ENCODE results near the gene ANK2. TPM values are rescaled to one million over a fixed set of nuclear protein-coding genes. Genes with fewer than 3 reads are reported as not detected.
A peak's percentile ranks its signal among the peaks of the same experiment; 100 is the strongest.

Gene ANK2
- total RNA-seq, 2 experiments from 2014 or later, result 1.8 to 2.4 TPM

GRCh38 chr4:113316879-113317278 lies 267.4 kb downstream of the ANK2 start:
- ATAC-seq (peak; percentile 83), DNase-seq (peak; percentile 63)
- H3K9me3 Mint-ChIP-seq (ENCODE audit: low read depth), result no peaks in the 10 kb centered on the region
- H3K4me1 Mint-ChIP-seq, result peaks cover 12% of the 10 kb centered on the region
- CTCF ChIA-PET, result no interaction called here
- H3K4me3 Mint-ChIP-seq, result peak overlapping the region; percentile 11
- H3K36me3 Mint-ChIP-seq, result no peaks in the 10 kb centered on the region
- H3K27ac Mint-ChIP-seq, result no peak overlapping the region
- H3K27me3 Mint-ChIP-seq, result peaks cover 5% of the 10 kb centered on the region

GRCh38 chr4:113317523-113317922 lies 268.1 kb downstream of the ANK2 start:
- Mint-ChIP-seq H3K9me3 (ENCODE audit: low read depth) (no peaks in the 10 kb centered on the region), H3K27me3 (peaks cover 3% of the 10 kb centered on the region), H3K4me1 (peaks cover 12% of the 10 kb centered on the region), H3K27ac (no peak overlapping the region), H3K36me3 (no peaks in the 10 kb centered on the region), H3K4me3 (peak overlapping the region; percentile 18)
- no peak for DNase-seq
- ATAC-seq, result no peak
- CTCF ChIA-PET, result interaction anchor here (1.0 kb wide), 1 partner anchor 77 kb away, joined by 3 read pairs; no protein-coding TSS in a partner anchor

- no peak for DNase-seq
- CTCF ChIA-PET, result no interaction called here
- Mint-ChIP-seq H3K27ac (no peak overlapping the region), H3K9me3 (ENCODE audit: low read depth) (no peaks in the 10 kb centered on the region), H3K4me1 (peaks cover 7% of the 10 kb centered on the region), H3K4me3 (no peak overlapping the region), H3K27me3 (peaks cover 19% of the 10 kb centered on the region), H3K36me3 (no peaks in the 10 kb centered on the region)
- ATAC-seq, result no peak
Measured at GRCh38 chr4:113322736-113323135, 273.3 kb downstream of the ANK2 start.

- CTCF ChIA-PET, result no interaction called here
- DNase-seq, result no peak
- no peak overlapping the region for H3K27ac Mint-ChIP-seq
- H3K27me3 Mint-ChIP-seq, result peaks cover 22% of the 10 kb centered on the region
- H3K9me3 Mint-ChIP-seq (ENCODE audit: low read depth), result no peaks in the 10 kb centered on the region
- no peak for ATAC-seq
- H3K36me3 Mint-ChIP-seq, result no peaks in the 10 kb centered on the region
- H3K4me3 Mint-ChIP-seq, result no peak overlapping the region
- H3K4me1 Mint-ChIP-seq, result peaks cover 8% of the 10 kb centered on the region
Measured at GRCh38 chr4:113325876-113326615, 276.6 kb downstream of the ANK2 start.

GRCh38 chr4:113327494-113327893 lies 278.0 kb downstream of the ANK2 start:
- peaks cover 24% of the 10 kb centered on the region for H3K27me3 Mint-ChIP-seq
- H3K4me1 Mint-ChIP-seq, result peaks cover 8% of the 10 kb centered on the region
- CTCF ChIA-PET, result no interaction called here
- ATAC-seq (no peak), DNase-seq (no peak)
- H3K4me3 Mint-ChIP-seq, result no peak overlapping the region
- H3K9me3 Mint-ChIP-seq (ENCODE audit: low read depth), result no peaks in the 10 kb centered on the region
- no peaks in the 10 kb centered on the region for H3K36me3 Mint-ChIP-seq
- H3K27ac Mint-ChIP-seq, result no peak overlapping the region

GRCh38 chr4:113328514-113328913 lies 279.1 kb downstream of the ANK2 start:
- no peak overlapping the region for H3K27ac Mint-ChIP-seq

GRCh38 chr4:113330200-113330599 lies 280.7 kb downstream of the ANK2 start:
- no peaks in the 10 kb centered on the region for H3K36me3 Mint-ChIP-seq
- no peak overlapping the region for H3K4me3 Mint-ChIP-seq
- peaks cover 18% of the 10 kb centered on the region for H3K27me3 Mint-ChIP-seq
- H3K27ac Mint-ChIP-seq, result no peak overlapping the region
- CTCF ChIA-PET, result no interaction called here
- peaks cover 8% of the 10 kb centered on the region for H3K4me1 Mint-ChIP-seq
- DNase-seq (no peak), ATAC-seq (no peak)
- H3K9me3 Mint-ChIP-seq (ENCODE audit: low read depth), result no peaks in the 10 kb centered on the region

More at GRCh38 chr4:113328514-113328913, 279.1 kb downstream of the ANK2 start:
- no peak for ATAC-seq
- Mint-ChIP-seq H3K27me3 (peaks cover 21% of the 10 kb centered on the region), H3K4me1 (peaks cover 8% of the 10 kb centered on the region), H3K36me3 (no peaks in the 10 kb centered on the region), H3K9me3 (ENCODE audit: low read depth) (no peaks in the 10 kb centered on the region), H3K4me3 (no peak overlapping the region)
- no peak for DNase-seq
- CTCF ChIA-PET, result no interaction called here

GRCh38 chr4:113331811-113332210 lies 282.4 kb downstream of the ANK2 start:
- H3K27ac Mint-ChIP-seq, result no peak overlapping the region
- no peaks in the 10 kb centered on the region for H3K36me3 Mint-ChIP-seq
- DNase-seq (no peak), ATAC-seq (no peak)
- H3K4me3 Mint-ChIP-seq, result no peak overlapping the region
- CTCF ChIA-PET, result no interaction called here
- peaks cover 4% of the 10 kb centered on the region for H3K4me1 Mint-ChIP-seq
- H3K9me3 Mint-ChIP-seq (ENCODE audit: low read depth), result no peaks in the 10 kb centered on the region
- H3K27me3 Mint-ChIP-seq, result peaks cover 19% of the 10 kb centered on the region

- no peak overlapping the region for H3K27ac Mint-ChIP-seq
- H3K4me1 Mint-ChIP-seq, result peaks cover 2% of the 10 kb centered on the region
- no peaks in the 10 kb centered on the region for H3K36me3 Mint-ChIP-seq
- CTCF ChIA-PET, result no interaction called here
- no peak for ATAC-seq
- no peak overlapping the region for H3K4me3 Mint-ChIP-seq
- H3K27me3 Mint-ChIP-seq, result peaks cover 17% of the 10 kb centered on the region
- H3K9me3 Mint-ChIP-seq (ENCODE audit: low read depth), result no peaks in the 10 kb centered on the region
- DNase-seq, result no peak
Measured at GRCh38 chr4:113332701-113333100, 283.2 kb downstream of the ANK2 start.

GRCh38 chr4:113335746-113336145 lies 286.3 kb downstream of the ANK2 start:
- Mint-ChIP-seq H3K4me3 (no peak overlapping the region), H3K36me3 (no peaks in the 10 kb centered on the region), H3K4me1 (no peaks in the 10 kb centered on the region), H3K9me3 (ENCODE audit: low read depth) (no peaks in the 10 kb centered on the region), H3K27me3 (peaks cover 24% of the 10 kb centered on the region), H3K27ac (no peak overlapping the region)
- DNase-seq (no peak), ATAC-seq (no peak)
- CTCF ChIA-PET, result no interaction called here

- CTCF ChIA-PET, result no interaction called here
- ATAC-seq (no peak), DNase-seq (no peak)
- Mint-ChIP-seq H3K9me3 (ENCODE audit: low read depth) (no peaks in the 10 kb centered on the region), H3K27ac (no peak overlapping the region), H3K4me1 (no peaks in the 10 kb centered on the region), H3K4me3 (no peak overlapping the region), H3K27me3 (peaks cover 24% of the 10 kb centered on the region), H3K36me3 (no peaks in the 10 kb centered on the region)
Measured at GRCh38 chr4:113336556-113336955, 287.1 kb downstream of the ANK2 start.

- H3K9me3 Mint-ChIP-seq (ENCODE audit: low read depth), result no peaks in the 10 kb centered on the region
- no peak overlapping the region for H3K27ac Mint-ChIP-seq
- no peaks in the 10 kb centered on the region for H3K4me1 Mint-ChIP-seq
- DNase-seq, result no peak
- no peak for ATAC-seq
- peaks cover 21% of the 10 kb centered on the region for H3K27me3 Mint-ChIP-seq
- H3K4me3 Mint-ChIP-seq, result no peak overlapping the region
- no peaks in the 10 kb centered on the region for H3K36me3 Mint-ChIP-seq
- CTCF ChIA-PET, result no interaction called here
Measured at GRCh38 chr4:113339430-113339813, 290.0 kb downstream of the ANK2 start.

- CTCF ChIA-PET, result no interaction called here
- Mint-ChIP-seq H3K4me1 (no peaks in the 10 kb centered on the region), H3K9me3 (ENCODE audit: low read depth) (no peaks in the 10 kb centered on the region)
Measured at GRCh38 chr4:113344100-113344499, 294.6 kb downstream of the ANK2 start.

GRCh38 chr4:113347245-113347644 lies 297.8 kb downstream of the ANK2 start:
- peaks cover 14% of the 10 kb centered on the region for H3K4me1 Mint-ChIP-seq
- DNase-seq (no peak), ATAC-seq (no peak)
- H3K27me3 Mint-ChIP-seq, result peaks cover 25% of the 10 kb centered on the region
- no peak overlapping the region for H3K4me3 Mint-ChIP-seq
- no peak overlapping the region for H3K27ac Mint-ChIP-seq
- no peaks in the 10 kb centered on the region for H3K36me3 Mint-ChIP-seq
- H3K9me3 Mint-ChIP-seq (ENCODE audit: low read depth), result no peaks in the 10 kb centered on the region
- CTCF ChIA-PET, result no interaction called here

More at GRCh38 chr4:113344100-113344499, 294.6 kb downstream of the ANK2 start:
- H3K4me3 Mint-ChIP-seq, result no peak overlapping the region
- peaks cover 14% of the 10 kb centered on the region for H3K27me3 Mint-ChIP-seq
- ATAC-seq (no peak), DNase-seq (no peak)
- H3K27ac Mint-ChIP-seq, result no peak overlapping the region
- H3K36me3 Mint-ChIP-seq, result no peaks in the 10 kb centered on the region
